Heart left ventricle (tissue), 16 donors: ENCODE measurements around the gene IGBP1. TPM values are rescaled to one million over a fixed set of nuclear protein-coding genes. Genes with fewer than 3 reads are reported as not detected.

Source experiments
- ATAC-seq, 4 donors: fragments of 200-7000 bp; cut with Tn5 transposase; one replicate each; pipeline ENCODE4 v1.9.1; 2020 to 2022; ENCODE audit warnings: moderate library complexity in 4 of 4, mild to moderate bottlenecking in 3 of 4, moderate number of reproducible peaks in 1 of 4
- DNase-seq, 5 donors: peaks; one replicate each; pipeline ENCODE4 v3.0.0-alpha.2; 2020
- H3K27ac ChIP-seq, 12 donors: fragments of 200-600 bp; sonication (generic) in 4 of 12; one replicate each; pipeline versions ENCODE4 v1.5.0 to v1.8.0; 2016 to 2022; ENCODE audit warnings: mild to moderate bottlenecking in 2 of 12
- H3K27me3 ChIP-seq, 9 donors: fragments of 200-600 bp; sonication (generic) in 2 of 9; one replicate each; pipeline versions ENCODE4 v1.5.1 to v1.8.0; 2016 to 2022; ENCODE audit warnings: mild to moderate bottlenecking in 3 of 9
- H3K36me3 ChIP-seq, 9 donors: fragments of 200-600 bp; sonication (generic) in 2 of 9; one replicate each; pipeline versions ENCODE4 v1.5.0 to v1.8.0; 2018 to 2022; ENCODE audit warnings: mild to moderate bottlenecking in 2 of 9
- H3K4me1 ChIP-seq, 12 donors: fragments of 200-600 bp; sonication (generic) in 4 of 12; one replicate each; pipeline versions ENCODE4 v1.5.0 to v1.8.0; 2016 to 2022; ENCODE audit warnings: mild to moderate bottlenecking in 3 of 12
- H3K4me3 ChIP-seq, 12 donors: fragments of 200-600 bp; sonication (generic) in 4 of 12; one replicate each; pipeline versions ENCODE4 v1.5.0 to v1.8.0; 2017 to 2022; ENCODE audit warnings: mild to moderate bottlenecking in 9 of 12, moderate library complexity in 4 of 12
- H3K9me3 ChIP-seq, 12 donors: fragments of 200-600 bp; sonication (generic) in 4 of 12; one replicate each; pipeline versions ENCODE4 v1.5.0 to v1.8.0; 2016 to 2022; ENCODE audit warnings: mild to moderate bottlenecking in 1 of 12
- CTCF ChIP-seq, 12 donors: fragments of 200-600 bp; sonication (generic) in 4 of 12; IDR thresholded peaks; one replicate each; pipeline versions ENCODE4 v1.5.0 to v1.8.0; 2018 to 2022; ENCODE audit warnings: antibody characterized with exemption in 12 of 12, mild to moderate bottlenecking in 5 of 12
- POLR2A ChIP-seq, 2 donors: fragments of 450-650 bp; IDR thresholded peaks; one replicate each; pipeline ENCODE4 v1.6.1; 2017; ENCODE audit warnings: antibody characterized with exemption in 2 of 2, mild to moderate bottlenecking in 2 of 2, moderate library complexity in 2 of 2
- WGBS, 4 donors: extraction: QIAGEN DNeasy Blood & Tissue Kit in 2 of 4; methylation state at CpG; one replicate each; pipeline versions ENCODE4 v1.1.5 to v1.1.7; 2013 to 2018; 5-methylcytosine and 5-hydroxymethylcytosine counted together
- intact Hi-C, 10 donors: fragments of 100-400 bp; cut with DNase I; formaldehyde crosslinking; loops; one replicate each; pipeline versions ENCODE4 v1.11.1 to v1.14.2; 2022
- long read RNA-seq, 3 donors: library from polyadenylated mRNA; unstranded; transcript quantifications; one replicate each; pipeline ENCODE4 v2.0.0, GENCODE V29; 2020 to 2021
- polyA plus RNA-seq, 2 donors: library from polyadenylated mRNA; stranded (reverse); fragments of 200-250 nt; gene quantifications; one replicate each; pipeline ENCODE4 v1.2.3, GENCODE V29; 2013
- total RNA-seq, 9 donors: library from RNA; depleted of rRNA in 2 of 9; stranded (reverse); fragments of >200 nt in 2 of 9; fragmentation: NEBNext Ultra II Directional in 3 of 9; extraction: Animal tissue kit (Norgen Biotek cat#: 25700) in 3 of 9; gene quantifications; one replicate each; pipeline versions ENCODE4 v1.1.0 to v1.2.4, GENCODE V29; 2016 to 2023
- donor health status: ischemic (EF 13 %, LVEDD 7.1; RV severe dilation, severe dysfunction).
- donor health status: healthy with polysubstance abuse.
- donor health status: DM: no; HTN: yes; CAD: no.
- donor health status: DM: no; HTN: no; CAD: no.
- donor health status: ischemic (EF 25% LVEDD 6.9; RV normal size, moderate dysfunction).
- donor health status: ischemic (EF 25% LVEDD 5.7; RV mildly dilated, moderate dysfunction).
- donor health status: healthy.
- donor health status: DM: yes; HTN: yes; CAD: no.
- donor health status: ischemic (EF 35%, LVEDD 5.7; RV mildly dilated, moderate dysfunction).
- donor health status: nonischemic (EF 11% LVEDD 7.7; RV severe dilation, severe dysfunction).
- donor health status: DM: yes; HTN: yes; CAD: no.
- donor health status: PGD.
- donor health status: ischemic (EF 29% LVEDD 5.4; RV normal size, mild dysfunction).
- donor health status: nonischemic (EF 23%, LVEDD 6.1; RV moderate dilation, normal function).

Gene IGBP1
- total RNA-seq (10 to 100 TPM; 36.4 to 52.7 (median 45.5) TPM), polyA plus RNA-seq (10 to 100 TPM; 28.2 to 56.5 TPM)
- long read RNA-seq, donor 1, transcript IGBP1-201 (6 exons, 1,862 nt): major isoform, 55 of 61 reads
- long read RNA-seq, donor 1, partial matches to known transcripts: 1 of 61 reads
- long read RNA-seq, donor 1, other reads (novel, unspliced or antisense): 4 of 61 reads
- long read RNA-seq, donor 2, transcript IGBP1-201 (6 exons, 1,862 nt): major isoform, 131 of 146 reads
- long read RNA-seq, donor 2, partial matches to known transcripts: 1 of 146 reads
- long read RNA-seq, donor 2, other reads (novel, unspliced or antisense): 11 of 146 reads
- long read RNA-seq, donor 3, transcript IGBP1-201 (6 exons, 1,862 nt): major isoform, 29 of 34 reads
- long read RNA-seq, donor 3, partial matches to known transcripts: 3 of 34 reads
- long read RNA-seq, donor 3, other reads (novel, unspliced or antisense): 1 of 34 reads

- DNase-seq: peak; percentile 77 to 86 (median 84)
- Histone ChIP-seq H3K27ac (peak within 1 kb of the TSS; percentile 55 to 91 (median 80)), H3K36me3 (peaks cover 0 to 12% (median 5%) of the 10 kb centered on the region in 9 donors), H3K4me3 (peak within 1 kb of the TSS; percentile 49 to 90 (median 77)), H3K27me3 (no peaks in the 10 kb centered on the region), H3K4me1 (peaks cover 0 to 18% (median 5%) of the 10 kb centered on the region in 12 donors), H3K9me3 (no peaks in the 10 kb centered on the region)
- ATAC-seq: peak; percentile 92 to 97 (median 93)
- WGBS, 4 donors: 0 to 42% (median 15%) methylated on average over 59 of the region's 59 CpGs
- TF ChIP-seq CTCF (IDR thresholded peaks at IDR 0.05) (peak; percentile 41 to 76 (median 57)), POLR2A (IDR thresholded peaks at IDR 0.05) (no peak)
- intact Hi-C loops: loop anchor here in 1 of 10 donors (10.0 kb wide), 1 partner anchor 151 kb away; the partner anchor contains the start of genes PDZD11 and RAB41
Measured at GRCh38 chrX:70133303-70134115, at the start of gene IGBP1. Gene IGBP1 (plus strand): TSS chrX:70133447. CDS start chrX:70133948, 501 bp downstream.

DNA sequence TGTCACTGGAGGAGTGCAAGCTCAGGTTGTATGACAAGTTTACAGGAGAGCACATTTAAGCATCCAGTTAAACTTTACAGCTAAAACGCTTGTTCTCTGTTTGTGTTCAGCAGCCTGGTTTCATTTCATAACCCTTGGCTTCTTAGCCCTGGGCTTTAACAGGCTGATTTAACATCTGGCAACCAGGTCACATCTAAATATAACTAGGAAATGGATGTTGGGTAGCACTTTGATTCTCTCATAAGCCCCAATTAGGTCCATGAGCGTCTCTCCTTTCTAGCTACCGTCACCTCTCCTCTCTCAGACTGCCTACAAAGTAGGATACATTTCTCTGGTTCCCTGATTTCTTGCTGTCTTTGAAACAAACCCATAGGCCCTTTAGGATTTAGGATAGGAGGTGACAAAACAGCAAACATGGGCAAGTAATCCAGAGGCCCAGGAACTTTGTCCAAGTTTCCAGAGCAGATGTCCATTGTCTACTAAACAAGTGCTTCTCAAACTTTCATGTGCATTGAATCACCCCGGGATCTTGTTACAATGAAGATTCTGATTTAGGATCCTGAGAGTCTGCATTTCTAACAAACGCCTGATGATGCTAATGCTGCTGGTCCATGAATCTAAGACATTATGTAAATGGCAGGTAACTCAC lies 48.5 kb upstream of the IGBP1 start:
- ATAC-seq: peak in 1 of 4 donors; percentile 28
- H3K27ac ChIP-seq: no peak overlapping the region

GRCh38 chrX:70087857-70088630 lies 45.2 kb upstream of the IGBP1 start:
- peak overlapping the region in 3 of 12 donors; percentile 13 to 34 (median 19) for H3K27ac ChIP-seq
- TF ChIP-seq CTCF (IDR thresholded peaks at IDR 0.05): no peak
- no peak for TF ChIP-seq POLR2A (IDR thresholded peaks at IDR 0.05)
- WGBS, 4 donors: 42 to 55% (median 47%) methylated on average over 11 of the region's 11 CpGs
- DNase-seq (peak in 1 of 5 donors; percentile 6), ATAC-seq (peak in 1 of 4 donors; percentile 54)
- intact Hi-C loops: no loop called here
- H3K27me3 ChIP-seq: peaks cover 0 to 3% (median 0%) of the 10 kb centered on the region in 9 donors
- H3K36me3 ChIP-seq: no peaks in the 10 kb centered on the region
- no peaks in the 10 kb centered on the region for H3K9me3 ChIP-seq
- peaks cover 0 to 21% (median 0%) of the 10 kb centered on the region in 12 donors for H3K4me1 ChIP-seq
- H3K4me3 ChIP-seq: no peak overlapping the region

More for the DNA sequence above, 48.5 kb upstream of the IGBP1 start:
- H3K36me3 ChIP-seq: no peaks in the 10 kb centered on the region
- WGBS, 4 donors: 63 to 68% (median 65%) methylated on average over 5 of the region's 5 CpGs
- peaks cover 0 to 21% (median 0%) of the 10 kb centered on the region in 12 donors for H3K4me1 ChIP-seq
- H3K9me3 ChIP-seq: no peaks in the 10 kb centered on the region
- intact Hi-C loops: no loop called here
- peaks cover 0 to 16% (median 0%) of the 10 kb centered on the region in 9 donors for H3K27me3 ChIP-seq
- H3K4me3 ChIP-seq: no peak overlapping the region
- TF ChIP-seq POLR2A (IDR thresholded peaks at IDR 0.05): no peak
- no peak for TF ChIP-seq CTCF (IDR thresholded peaks at IDR 0.05)
- DNase-seq: no peak
